SH-SY5Y (cell line): ENCODE measurements around the gene TNFRSF4.

Experiments
- GATA2 ChIP-seq: IDR thresholded peaks from 2 replicates; pipeline ENCODE4 v1.6.1; 2011; ENCODE audit warnings: mild to moderate bottlenecking, low read depth, low read length
- GATA3 ChIP-seq: IDR thresholded peaks from 2 replicates; pipeline ENCODE4 v1.6.1; 2011; ENCODE audit warnings: low read depth, mild to moderate bottlenecking, low read length, moderate library complexity

GRCh38 chr1:1228596-1229321, 14.8 kb upstream of the TNFRSF4 start:
- TF ChIP-seq GATA2: no peak
- no peak for TF ChIP-seq GATA3
